OCI-LY3 (cell line): ENCODE measurements around the gene CNOT10.

Experiments used
- CTCF ChIP-seq: fragments of 200-600, 300-600 bp; sonication (generic); IDR thresholded peaks from 2 replicates; pipeline ENCODE4 v1.5.1; 2014; ENCODE audit warnings: antibody characterized with exemption, low read length, low read depth
- EZH2phosphoT487 ChIP-seq: fragments of 200-600 bp; shearing (Covaris generic); IDR thresholded peaks from 2 replicates; pipeline ENCODE4 v1.6.1; 2018; ENCODE audit warnings: antibody characterized with exemption, mixed run types, low read depth

GRCh38 chr3:32685543-32686185 is 676 bp downstream of the CNOT10 start:
- TF ChIP-seq CTCF (no peak), EZH2phosphoT487 (no peak)
